Skeletal muscle cell (primary cell): ENCODE data around the gene C4orf17.
"Not testable (repeated sequence)": the region's sequence is repeated elsewhere in the genome, so short reads cannot be mapped to it uniquely, and the experiment has no call there.

Experiments used
- DNase-seq: peaks from one replicate; pipeline ENCODE4 v3.0.0-alpha.2; 2010; ENCODE audit warnings: low read depth
- H3K4me3 ChIP-seq: 2 replicates; pipeline ENCODE4 v1.5.1; 2011; ENCODE audit warnings: low read depth, mild to moderate bottlenecking, control low read depth, low read length, moderate library complexity

Gene C4orf17

DNA sequence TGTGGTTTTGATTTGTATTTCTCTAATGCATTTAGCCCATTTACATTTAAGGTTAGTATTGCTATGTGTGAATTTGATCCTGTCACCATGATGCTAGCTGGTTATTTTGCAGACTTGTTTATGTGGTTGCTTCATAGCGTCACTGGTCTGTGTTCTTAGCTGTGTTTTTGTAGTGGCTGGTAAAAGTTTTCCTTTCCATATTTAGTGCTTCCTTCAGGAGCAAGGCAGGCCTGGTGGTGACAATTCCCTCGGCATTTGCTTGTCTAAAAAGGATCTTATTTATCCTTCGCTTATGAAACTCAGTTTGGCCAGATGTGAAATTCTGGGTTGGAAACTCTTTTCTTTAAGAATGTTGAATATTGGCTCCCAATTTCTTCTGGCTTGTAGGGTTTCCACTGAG, 23.9 kb downstream of the C4orf17 start:
- DNase-seq, result not testable (repeated sequence)

DNA sequence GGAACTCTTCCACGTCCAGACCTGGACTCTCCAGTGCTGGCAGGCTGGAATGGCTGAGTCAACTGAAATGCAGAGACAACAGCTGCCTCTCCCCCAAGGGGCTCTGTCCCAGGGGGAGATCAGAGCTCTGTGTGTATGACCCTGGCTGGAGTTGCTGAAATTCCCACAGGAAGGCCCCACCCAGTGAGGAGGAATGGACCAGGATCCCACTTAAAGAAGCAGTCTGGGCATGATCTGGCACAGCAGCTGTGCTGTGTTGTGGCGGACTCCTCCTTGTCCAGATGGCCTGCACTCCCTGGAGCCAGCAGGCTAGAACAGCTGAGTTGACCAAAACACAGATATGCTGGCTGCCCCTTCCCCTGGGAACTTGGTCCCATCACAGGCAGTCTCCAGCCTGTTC, 25.4 kb downstream of the C4orf17 start:
- DNase-seq, result peak; percentile 72

More for the DNA sequence above, 23.9 kb downstream of the C4orf17 start:
- H3K4me3 ChIP-seq, result not testable (repeated sequence)

DNA sequence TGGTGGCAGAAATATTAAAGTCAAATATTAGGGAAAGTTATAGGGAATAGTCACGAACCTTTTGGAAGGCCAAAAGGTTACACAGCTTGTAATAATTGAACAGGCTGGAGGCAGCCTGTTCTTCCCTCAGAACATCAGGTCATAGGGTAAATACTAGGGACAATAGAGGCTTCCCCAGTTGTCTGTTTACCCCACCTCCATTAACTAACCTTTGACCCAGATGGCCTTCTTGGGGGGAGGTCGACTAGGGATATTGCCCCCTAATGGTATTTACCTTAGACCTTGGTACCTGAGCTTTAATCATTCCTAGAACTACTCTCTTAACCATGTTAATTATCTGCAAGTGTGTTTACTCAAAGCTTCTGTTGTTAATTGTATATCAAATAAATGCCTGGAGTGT, 26.0 kb downstream of the C4orf17 start:
- no peak for DNase-seq
- no peak overlapping the region for H3K4me3 ChIP-seq

More for the DNA sequence above, 25.4 kb downstream of the C4orf17 start:
- no peak overlapping the region for H3K4me3 ChIP-seq

DNA sequence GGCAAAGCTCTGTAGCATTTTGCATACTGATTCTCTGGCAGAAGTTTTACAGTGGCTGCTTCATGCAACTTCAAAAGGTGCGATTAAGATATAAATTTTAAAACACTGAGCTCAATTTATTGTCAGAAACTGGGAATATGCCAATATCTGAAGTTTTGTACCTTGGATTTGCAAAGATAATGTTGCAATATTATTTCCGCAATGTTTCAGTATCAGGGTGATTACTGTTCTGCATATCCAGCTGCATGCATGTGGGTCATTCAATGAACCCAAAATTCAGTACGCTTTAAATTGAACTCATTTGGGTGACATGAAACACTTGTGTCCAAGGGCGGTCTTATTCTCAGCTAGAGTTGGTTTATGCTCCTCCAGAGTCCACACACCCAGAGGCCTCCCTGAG, 26.9 kb downstream of the C4orf17 start:
- no peak overlapping the region for H3K4me3 ChIP-seq
- no peak for DNase-seq

DNA sequence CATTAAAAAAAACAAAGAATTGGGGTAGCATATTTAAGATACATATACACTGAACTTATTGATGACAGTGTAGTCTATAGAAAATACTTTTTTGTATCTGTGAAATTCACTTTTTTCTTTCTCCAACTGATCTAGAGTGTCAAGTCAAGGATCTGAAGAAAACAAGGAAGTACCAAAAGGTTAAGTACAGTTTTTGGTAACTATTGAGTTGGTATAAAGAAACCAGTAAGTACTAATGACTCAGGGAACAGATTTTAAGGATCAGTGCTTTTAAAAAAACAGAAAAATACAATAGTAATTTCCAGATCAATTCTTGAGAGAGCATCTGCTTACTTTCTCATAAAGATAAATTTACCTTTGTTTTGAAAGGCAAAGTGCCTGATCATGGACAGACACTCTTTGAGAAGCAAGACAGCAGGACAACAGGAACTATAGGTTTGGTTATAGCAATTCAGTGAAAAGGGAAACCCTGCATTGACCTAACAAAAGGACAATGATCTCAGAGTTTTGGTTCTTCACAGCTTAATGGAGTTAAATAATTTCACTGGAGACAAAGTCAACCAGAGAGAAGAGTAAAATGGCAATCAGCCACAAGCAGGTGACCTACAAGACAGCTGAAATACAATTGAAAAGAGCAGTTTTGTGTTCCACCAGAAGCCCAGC, 29.6 kb downstream of the C4orf17 start:
- DNase-seq, result no peak
- no peak overlapping the region for H3K4me3 ChIP-seq

DNA sequence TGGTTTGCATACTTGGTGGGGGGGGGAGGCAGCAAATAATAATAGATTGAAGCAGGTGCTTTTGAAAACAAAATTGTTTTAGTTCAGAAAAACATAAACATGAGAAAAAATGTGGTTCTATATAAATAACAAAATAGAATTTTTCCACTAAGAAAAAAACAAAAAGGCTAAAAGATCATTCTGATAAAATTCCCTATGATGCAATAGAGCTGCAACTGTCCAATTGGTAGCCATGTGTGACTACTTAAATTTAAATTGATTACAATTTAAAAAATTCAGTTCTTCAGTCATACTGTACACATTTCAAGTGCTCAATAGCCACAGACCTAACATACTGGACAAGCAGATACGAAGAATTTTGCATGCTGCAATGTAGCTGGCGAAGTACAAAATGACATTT, 42.1 kb downstream of the C4orf17 start:
- DNase-seq, result no peak
- no peak overlapping the region for H3K4me3 ChIP-seq

DNA sequence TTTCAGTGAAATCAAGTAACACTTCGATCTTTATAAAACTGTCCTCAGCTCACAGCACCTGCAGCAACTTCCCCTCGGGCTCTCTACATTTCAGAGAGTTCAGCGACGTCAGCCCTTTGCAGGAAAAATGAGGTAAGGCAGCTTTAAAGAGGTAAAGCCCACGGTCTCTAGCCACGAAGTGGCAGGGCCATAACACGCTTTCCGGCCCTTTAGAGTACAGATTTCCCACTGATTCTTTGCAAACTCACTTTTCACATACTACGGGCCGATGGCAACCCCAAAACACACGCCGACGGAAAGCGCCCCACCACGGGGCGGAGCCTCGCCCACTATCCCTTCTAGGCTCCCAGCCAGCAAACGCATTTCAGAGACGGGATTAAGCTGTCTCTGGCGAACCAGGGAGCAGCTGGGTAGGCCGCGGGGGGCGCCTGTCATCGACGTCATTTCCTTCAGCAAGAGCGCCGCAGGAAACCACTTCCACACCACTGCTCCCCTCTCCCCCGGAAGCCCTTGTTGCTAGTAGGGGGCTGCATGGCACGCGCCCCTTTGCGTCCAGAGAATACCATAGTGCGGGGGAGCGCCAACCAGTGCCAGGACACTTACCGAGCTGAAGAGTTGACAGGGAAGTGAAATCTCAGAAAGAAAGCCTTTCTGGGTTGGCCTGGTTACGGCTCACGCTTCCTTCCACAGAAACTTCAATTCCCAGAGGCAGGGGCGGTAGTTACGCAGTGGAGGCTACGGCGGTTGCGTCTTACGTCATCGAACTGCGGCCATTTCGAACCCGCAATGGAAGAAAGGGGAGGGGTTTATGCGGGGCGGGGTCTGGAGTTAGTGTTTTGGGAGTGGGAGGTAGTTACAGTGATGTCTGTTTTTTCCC, 52.7 kb downstream of the C4orf17 start, which contains the start of gene TRMT10A:
Gene TRMT10A (minus strand): TSS at position 730 of the 877 bp plus-strand sequence. CDS start 4,701 bp downstream, outside the sequence.
- DNase-seq, result peak; percentile 95

DNA sequence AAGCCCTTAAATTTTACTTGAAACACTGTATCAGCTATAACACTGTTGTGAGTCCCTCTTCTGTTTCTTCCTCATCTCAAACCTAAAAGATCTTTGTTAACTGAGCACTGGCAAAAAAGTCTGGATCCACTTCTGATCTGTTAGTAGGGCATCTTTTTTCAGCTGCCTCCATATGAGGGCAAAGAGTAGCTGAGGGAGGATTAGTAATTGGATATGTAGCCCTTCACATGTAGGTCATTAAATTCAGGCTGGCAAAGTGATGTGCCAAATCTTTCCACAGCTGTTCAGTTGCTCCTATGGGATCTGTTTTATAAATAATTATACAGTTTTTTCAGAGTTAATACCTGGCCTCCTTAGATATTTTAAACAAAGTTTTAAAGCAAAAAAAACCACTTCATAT, 54.1 kb downstream of the C4orf17 start:
- DNase-seq, result no peak
- H3K4me3 ChIP-seq, result no peak overlapping the region

More for the DNA sequence above, 52.7 kb downstream of the C4orf17 start, which contains the start of gene TRMT10A:
- peak within 1 kb of the TSS; percentile 68 for H3K4me3 ChIP-seq

DNA sequence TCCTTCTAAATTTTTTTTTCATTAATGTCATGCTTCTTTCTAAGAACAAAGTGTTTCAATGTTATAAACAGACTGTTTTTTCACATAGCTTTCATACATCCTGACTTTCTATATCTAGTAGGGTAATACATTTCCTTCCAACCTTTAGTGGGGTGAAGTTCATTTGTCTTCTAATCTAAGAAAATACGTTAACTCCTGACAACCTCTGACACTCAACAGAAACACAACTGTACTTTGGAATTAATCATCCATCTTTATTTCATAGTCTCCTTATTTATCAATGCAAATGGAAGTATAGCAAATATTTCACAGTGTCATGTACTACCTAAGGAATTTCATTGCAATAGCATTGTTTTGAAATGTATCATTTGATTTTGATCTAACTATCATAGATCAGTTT, 61.1 kb downstream of the C4orf17 start:
- no peak for DNase-seq
- no peak overlapping the region for H3K4me3 ChIP-seq

DNA sequence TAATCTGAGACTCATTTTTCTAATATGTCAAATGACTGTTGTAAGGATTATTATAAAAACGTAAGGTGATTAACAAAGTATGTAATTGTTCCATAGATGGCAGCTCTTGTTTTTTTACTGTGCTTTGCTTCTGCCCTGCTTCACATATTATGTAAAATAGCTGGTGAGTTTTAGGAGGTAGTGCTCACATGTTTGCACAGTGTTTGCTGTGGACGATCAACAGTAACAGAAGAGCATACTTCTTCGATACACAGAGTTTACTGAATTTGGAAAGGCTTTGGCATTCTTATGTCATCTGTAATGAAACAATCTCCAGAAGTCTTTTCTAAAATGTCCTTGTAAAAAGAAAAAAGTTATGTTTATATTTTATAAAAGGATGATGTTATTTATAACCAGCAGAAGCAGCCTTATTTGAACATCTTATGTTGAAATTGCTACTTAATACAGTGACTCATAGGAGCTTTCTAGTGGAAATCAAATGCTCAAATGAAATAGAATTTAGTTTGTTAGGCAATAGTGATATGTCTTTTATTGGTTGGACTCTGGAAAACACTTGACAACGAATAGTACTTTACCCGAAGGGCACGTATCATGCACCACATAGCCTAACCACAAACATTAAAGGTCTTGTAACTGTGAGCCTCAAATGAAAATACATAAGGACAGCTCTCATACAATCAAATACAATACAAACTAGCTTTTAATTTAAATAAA, 61.9 kb downstream of the C4orf17 start:
- no peak for DNase-seq
- no peak overlapping the region for H3K4me3 ChIP-seq

DNA sequence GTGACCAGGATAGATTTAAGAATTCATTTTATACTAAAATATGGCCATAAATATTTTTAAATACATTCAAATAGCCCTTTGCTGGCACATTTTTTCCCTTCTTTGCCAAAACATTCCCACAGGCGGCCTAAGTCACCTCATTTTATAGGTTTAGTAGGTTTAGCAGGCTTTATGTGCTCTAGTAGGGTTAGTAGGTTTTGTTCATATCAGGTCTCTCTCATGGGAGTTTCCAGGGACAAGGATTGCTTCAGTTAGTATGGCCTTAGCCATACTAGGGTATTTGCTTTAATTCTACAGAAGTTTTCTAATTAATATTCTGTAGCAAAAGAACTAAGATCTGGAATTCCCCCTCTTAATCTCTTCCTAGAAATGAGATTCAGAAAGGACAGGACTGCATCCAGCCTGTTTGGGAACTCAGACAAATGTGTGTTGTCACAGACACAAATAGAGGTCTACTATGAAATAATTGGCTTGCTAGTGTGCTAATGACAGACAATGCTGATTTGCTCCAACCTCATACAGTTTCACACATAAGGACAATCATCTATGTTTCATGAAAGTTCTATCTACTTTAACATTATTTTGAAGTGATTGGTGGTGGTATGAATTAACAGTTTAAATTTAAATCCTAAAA, 63.0 kb downstream of the C4orf17 start:
- no peak for DNase-seq
- no peak overlapping the region for H3K4me3 ChIP-seq

DNA sequence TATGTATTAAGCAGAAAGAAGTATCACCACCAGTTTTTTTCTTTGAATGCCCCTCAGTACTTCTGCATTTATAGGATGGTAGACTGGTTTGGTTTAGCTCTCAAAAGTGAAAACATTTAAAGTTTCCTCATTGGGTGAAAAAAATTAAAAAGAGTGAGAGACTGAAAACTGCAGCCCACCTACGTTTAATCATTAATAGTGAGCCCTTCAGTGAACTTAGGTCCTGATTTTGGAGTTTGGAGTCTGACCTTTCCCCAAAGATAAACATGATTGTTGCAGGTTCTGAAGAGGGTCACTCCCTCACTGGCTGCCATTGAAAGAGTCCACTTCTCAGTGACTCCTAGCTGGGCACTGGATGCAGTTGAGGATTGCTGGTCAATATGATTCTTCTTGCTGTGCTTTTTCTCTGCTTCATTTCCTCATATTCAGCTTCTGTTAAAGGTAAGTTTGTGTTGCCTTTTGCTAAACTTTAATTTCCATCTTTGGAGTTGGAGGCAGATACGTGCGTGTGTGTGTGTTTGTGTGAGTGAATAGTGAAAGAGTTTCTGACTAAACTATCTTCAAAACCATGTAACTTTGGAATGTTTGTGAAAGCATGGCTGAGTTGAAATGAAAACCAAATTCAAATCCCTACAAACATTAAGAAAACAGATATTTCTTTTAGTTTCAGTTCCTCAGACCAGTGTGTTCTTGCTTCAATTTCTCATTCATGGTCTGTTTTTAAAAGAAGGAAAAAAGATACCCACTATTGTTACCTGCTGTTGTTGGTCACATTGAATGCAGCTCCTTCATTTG, 63.9 kb downstream of the C4orf17 start, which contains the start of gene MTTP:
Gene MTTP (plus strand): TSS at position 295 of the 795 bp plus-strand sequence. CDS start 86 bp downstream, at position 381.
- no peak for DNase-seq
- H3K4me3 ChIP-seq, result no peak within 1 kb of the TSS

DNA sequence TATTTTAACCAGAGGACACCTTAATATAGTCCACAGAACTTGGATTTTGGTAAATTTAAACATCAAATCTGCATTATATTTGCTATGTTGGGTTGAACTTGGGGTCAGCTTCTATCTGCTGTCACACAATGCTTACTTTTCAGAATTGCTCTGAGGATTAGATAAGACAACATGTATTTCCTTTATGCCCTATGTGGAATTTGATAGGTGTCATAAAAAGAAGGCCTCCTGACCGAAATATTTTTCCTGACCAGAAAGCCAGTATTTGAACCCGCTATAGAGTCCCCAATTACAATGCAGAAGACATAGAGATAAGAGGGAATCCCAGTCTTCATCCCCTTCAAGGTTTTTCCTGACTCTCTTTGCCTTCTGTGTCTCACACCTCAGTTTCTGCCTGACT, 67.9 kb downstream of the C4orf17 start:
- no peak for DNase-seq
- H3K4me3 ChIP-seq, result no peak overlapping the region

DNA sequence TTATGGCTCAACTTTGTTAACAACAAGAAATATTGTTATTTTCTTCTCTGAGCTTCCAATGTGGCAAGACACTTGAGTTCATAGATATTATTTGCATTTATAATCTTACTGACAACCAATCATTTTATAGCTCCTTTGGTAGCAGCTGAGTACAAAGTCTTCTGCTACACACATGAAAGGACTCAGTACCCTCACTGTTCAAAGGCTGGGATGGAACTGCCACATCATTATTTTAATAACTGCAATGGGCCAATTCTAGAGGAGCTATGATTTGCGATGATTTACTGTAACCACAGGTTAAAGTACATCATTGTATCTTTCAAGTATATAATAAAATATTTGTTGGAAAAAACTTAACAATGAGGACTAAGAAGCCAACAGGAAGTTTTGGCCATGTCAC, 74.7 kb downstream of the C4orf17 start:
- no peak overlapping the region for H3K4me3 ChIP-seq
- no peak for DNase-seq

DNA sequence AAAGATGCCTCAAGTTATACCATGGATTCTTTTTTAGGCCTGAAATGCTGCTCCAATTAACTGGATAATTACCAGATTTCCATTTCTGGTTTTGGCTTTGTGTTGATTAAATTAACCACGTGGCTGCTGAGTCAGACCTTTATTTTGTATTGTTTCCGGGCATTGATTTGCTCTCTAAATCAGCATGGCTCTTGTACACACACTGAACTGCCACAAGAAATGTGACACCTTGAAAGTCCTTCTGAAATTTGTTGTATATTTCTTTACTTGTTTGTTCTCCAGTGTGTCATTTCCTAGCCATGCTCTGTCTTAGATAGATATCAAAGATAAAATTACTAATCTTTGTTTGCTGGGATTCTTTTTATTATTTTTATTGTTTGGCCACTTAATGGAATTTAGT, 75.5 kb downstream of the C4orf17 start:
- DNase-seq, result no peak
- H3K4me3 ChIP-seq, result no peak overlapping the region

DNA sequence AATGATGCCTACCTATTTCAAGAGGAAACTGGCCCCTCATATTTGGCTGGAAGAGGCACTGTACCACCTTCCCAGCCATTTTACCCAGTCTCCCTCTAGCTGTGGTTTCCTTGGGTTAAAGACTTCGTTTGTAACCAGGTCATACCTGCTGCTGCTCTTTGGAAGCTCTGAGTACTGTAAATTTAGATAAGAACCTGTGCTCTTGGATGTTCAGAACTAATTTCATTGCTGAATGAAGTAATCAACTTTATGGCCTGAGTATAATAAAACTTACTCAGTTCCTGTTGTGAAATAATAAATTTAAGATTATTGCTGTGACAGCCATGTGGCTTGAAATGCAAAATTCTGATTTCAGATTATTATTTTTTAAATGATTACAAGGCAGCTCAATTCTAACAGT, 76.0 kb downstream of the C4orf17 start:
- DNase-seq, result no peak
- H3K4me3 ChIP-seq, result no peak overlapping the region

DNA sequence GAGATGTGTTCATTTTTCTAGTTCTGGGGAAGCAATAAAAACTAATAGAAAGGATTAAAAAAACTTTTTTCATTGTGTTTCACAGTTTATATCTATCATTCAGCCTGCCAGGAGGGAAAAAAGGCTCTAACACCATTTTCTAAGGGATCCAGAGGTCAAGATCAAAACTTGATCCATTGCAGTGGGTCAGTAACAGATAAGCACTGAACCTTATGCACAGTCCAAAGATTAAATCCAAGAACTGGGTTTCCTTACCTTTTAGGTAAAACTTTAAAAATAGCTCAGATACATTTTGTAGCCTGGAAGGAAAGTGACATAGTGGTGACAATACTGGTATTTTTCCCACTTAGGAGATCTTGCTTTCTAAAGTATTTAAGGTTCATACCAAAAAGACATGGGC, 76.5 kb downstream of the C4orf17 start:
- no peak for DNase-seq
- H3K4me3 ChIP-seq, result no peak overlapping the region

DNA sequence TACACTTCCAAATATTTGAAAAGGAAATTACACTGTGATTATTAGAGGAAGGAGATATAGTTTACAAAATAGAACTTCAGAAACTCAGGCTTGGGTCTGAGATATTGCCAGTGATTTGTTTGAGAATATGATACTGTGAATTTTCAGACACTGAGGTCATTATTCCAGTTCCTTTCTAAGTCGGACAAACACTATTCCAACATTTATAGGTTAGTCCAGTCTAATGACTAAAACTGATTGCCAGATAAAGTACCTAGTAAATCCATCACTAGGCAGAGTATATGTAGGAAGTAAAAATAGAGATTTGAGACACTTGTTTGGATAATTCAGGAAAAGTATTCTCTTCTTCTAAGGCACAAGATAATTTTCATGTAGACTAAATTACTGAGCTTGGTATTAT, 77.0 kb downstream of the C4orf17 start:
- DNase-seq, result no peak
- no peak overlapping the region for H3K4me3 ChIP-seq

DNA sequence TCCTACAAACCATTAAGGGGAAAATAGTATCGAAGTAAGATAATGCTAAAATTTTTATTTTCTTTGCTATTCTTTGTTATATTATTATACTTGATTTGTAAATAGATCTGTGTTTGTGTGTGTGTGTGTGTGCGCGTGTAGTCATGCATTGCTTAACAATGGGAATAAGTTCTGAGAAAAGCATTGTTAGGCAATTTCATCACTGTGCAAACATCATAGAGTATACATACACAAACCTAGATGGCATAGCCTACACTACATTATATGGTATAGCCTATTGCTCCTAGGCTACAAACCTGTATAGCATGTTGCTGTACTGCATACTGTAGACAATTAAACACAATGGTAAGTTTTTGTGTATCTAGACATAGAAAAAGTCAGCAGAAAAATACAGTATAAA, 80.9 kb downstream of the C4orf17 start:
- no peak for DNase-seq
- H3K4me3 ChIP-seq, result no peak overlapping the region
